Measurements from ENCODE around the gene P2RY2.
"Not testable (repeated sequence)": the region's sequence is repeated elsewhere in the genome, so short reads cannot be mapped to it uniquely, and the experiment has no call there.

GRCh38 chr11:73271478-73271865 lies 53.4 kb downstream of the P2RY2 start:
- TF ChIP-seq CTCF, POLR2A (IDR thresholded peaks at IDR 0.05): not testable (repeated sequence)
